GM12891 (cell line): ENCODE data around the gene MYBPC2.

Source experiments
- POLR2A ChIP-seq: IDR thresholded peaks from 2 replicates; pipeline ENCODE4 v1.6.1; 2011; ENCODE audit warnings: low read depth, low read length, control low read depth
- POLR2AphosphoS5 ChIP-seq: IDR thresholded peaks from 2 replicates; pipeline ENCODE4 v1.6.1; 2011; ENCODE audit warnings: low read depth, low read length, control low read depth
- POU2F2 ChIP-seq: IDR thresholded peaks from 2 replicates; pipeline ENCODE4 v1.6.1; 2011; ENCODE audit warnings: low read depth, mild to moderate bottlenecking, control low read depth, low read length, moderate library complexity
- SPI1 ChIP-seq: IDR thresholded peaks from 2 replicates; pipeline ENCODE4 v1.6.1; 2011; ENCODE audit warnings: low read depth, low read length, control low read depth
- TAF1 ChIP-seq: IDR thresholded peaks from 2 replicates; pipeline ENCODE4 v1.6.1; 2011; ENCODE audit warnings: low read depth, low read length, control low read depth

GRCh38 chr19:50465000-50465399, 32.3 kb downstream of the MYBPC2 start:
- no peak for TF ChIP-seq POLR2A
- TF ChIP-seq POLR2AphosphoS5 = no peak
- no peak for TF ChIP-seq TAF1
- TF ChIP-seq POU2F2 = no peak
- no peak for TF ChIP-seq SPI1
